ENCODE results near the gene ZER1. TPM values are rescaled to one million over a fixed set of nuclear protein-coding genes. Genes with fewer than 3 reads are reported as not detected.

Gene ZER1
- total and polyA plus RNA-seq, 2 of the 8 experiments (the other 6 are each of a cell fraction or from before 2014, with no cell fraction given) = 20.5 to 26.6 TPM

- no peak for TF ChIP-seq MAX (IDR thresholded peaks at IDR 0.05)
- TF ChIP-seq NANOG (IDR thresholded peaks at IDR 0.05; ENCODE audit: insufficient read depth, low read depth, low read length, poor library complexity, severe bottlenecking) = no peak
- TF ChIP-seq YY1 (IDR thresholded peaks at IDR 0.05; ENCODE audit: low read depth, low read length) = no peak
- TF ChIP-seq BRCA1 (IDR thresholded peaks at IDR 0.05; ENCODE audit: low read depth, low read length) = no peak
- no peak for TF ChIP-seq POLR2AphosphoS5 (IDR thresholded peaks at IDR 0.05; ENCODE audit: low read depth, low read length)
- 0 out of 2 replicates have a peak, but pooled peaks have one; percentile 17 for TF ChIP-seq E2F6 (IDR thresholded peaks at IDR 0.05)
- no peak; a peak in 1 of 4 replicates for TF ChIP-seq HDAC2 (IDR thresholded peaks at IDR 0.05; ENCODE audit: borderline replicate concordance in 1 of 2, low read depth in 2 of 2, low read length in 2 of 2)
- TF ChIP-seq RNF2 (IDR thresholded peaks at IDR 0.05; ENCODE audit: borderline replicate concordance, low read depth, low read length, missing control alignments, poor library complexity, severe bottlenecking) = no peak
- TF ChIP-seq RXRA (IDR thresholded peaks at IDR 0.05; ENCODE audit: insufficient read depth, low read depth, low read length) = no peak
- no peak for TF ChIP-seq TEAD4 (IDR thresholded peaks at IDR 0.05; ENCODE audit: low read depth, low read length)
- peak; percentile 21 for TF ChIP-seq PHF8 (conservative IDR thresholded peaks at IDR 0.05; ENCODE audit: low read depth, low read length)
Observed at GRCh38 chr9:128702949-128703615, 68.6 kb downstream of the ZER1 start (continued).
